HG03442 (cell line): ENCODE results near the gene MRPS15.
A peak's percentile ranks its signal among the peaks of the same experiment; 100 is the strongest.
"Not testable (repeated sequence)": the region's sequence is repeated elsewhere in the genome, so short reads cannot be mapped to it uniquely, and the experiment has no call there.

ENCODE experiments used
- ATAC-seq: cut with Tn5 transposase; IDR thresholded peaks from one replicate; pipeline ENCODE4 v1.9.1; 2021; ENCODE audit warnings: mild to moderate bottlenecking, moderate library complexity; ENCODE audit not compliant: unreplicated experiment

MRPS15 gene

GRCh38 chr1:36463803-36464604 lies at the start of gene MRPS15:
Gene MRPS15, minus strand, starts transcription at chr1:36464384. Its CDS starts 109 bp downstream, at chr1:36464275.
- peak; percentile 80 for ATAC-seq

- ATAC-seq = no peak
Observed at GRCh38 chr1:36512842-36513241, 48.7 kb upstream of the MRPS15 start.

- ATAC-seq = no peak
Observed at GRCh38 chr1:36511804-36512798, 47.9 kb upstream of the MRPS15 start.

GRCh38 chr1:36511220-36511619 lies 47.0 kb upstream of the MRPS15 start:
- ATAC-seq = not testable (repeated sequence)

- ATAC-seq = no peak
Observed at GRCh38 chr1:36510418-36510817, 46.2 kb upstream of the MRPS15 start.

DNA sequence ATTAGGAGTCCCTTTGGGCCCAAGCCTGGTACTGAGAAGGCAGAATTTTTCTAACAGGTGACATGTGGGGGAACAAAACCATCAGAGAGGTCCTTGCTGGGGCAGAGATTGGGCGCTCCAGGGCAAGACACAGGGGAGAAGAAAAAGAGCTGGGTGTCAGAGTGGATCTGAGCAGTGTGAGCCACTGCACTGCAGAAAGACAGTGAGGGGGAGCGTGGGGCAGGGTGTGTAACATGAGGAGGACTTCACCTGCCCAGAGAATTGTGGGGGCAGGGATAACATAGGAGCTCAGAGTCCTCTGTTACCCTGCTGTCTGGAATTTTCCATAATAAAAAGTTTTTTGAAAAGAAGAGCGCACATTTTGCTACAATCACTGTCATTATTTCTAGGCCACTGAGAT lies 44.1 kb upstream of the MRPS15 start:
- no peak for ATAC-seq

DNA sequence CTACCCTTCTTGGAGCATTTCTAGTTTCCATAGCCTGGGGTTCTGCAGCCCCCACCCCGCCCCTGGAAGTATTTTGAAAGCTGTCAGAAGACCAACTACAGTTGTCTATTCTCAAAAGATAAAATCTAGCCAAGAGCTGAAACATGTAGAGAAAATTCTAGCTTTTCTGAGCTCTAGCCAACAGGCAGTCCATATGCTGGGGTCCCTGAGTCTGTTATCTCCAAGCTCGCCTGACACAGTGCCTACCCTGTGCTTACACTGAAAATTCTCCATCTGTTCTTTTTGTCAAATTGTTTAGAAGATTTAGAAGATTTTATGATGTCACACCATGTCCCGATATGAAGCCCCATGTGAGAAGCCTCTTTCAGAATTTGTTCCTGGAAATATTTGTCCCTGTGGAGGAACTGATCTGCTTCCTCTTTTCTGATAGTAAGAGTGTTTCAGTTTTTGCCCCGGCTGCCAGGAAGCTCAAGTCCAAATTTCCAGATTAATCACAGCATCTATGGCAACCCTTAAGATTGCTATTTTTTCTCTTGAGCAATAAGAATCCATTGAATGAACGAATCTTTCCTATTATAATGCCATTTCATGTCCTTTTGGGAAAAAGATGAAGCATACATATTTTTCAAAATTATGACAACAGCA lies 42.2 kb upstream of the MRPS15 start:
- no peak for ATAC-seq

GRCh38 chr1:36503733-36504132 lies 39.5 kb upstream of the MRPS15 start:
- no peak for ATAC-seq

DNA sequence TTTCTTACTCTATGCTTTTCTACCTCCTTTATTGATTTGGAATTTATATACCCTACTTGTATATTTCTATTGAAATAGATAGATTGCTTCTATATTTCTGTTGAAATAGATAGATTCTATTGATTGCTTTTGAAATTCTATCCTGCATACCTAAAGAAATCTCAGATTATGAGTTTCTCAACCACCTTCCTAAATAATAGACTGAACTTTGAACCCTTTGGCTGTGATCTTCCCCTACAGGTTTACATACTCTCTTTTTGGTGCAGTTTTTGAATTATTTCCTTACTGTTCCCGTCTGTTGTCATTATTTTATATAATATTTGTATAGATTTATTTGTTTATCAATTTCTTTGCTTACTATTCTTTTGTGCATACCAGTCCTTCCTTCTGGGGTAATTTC lies 39.0 kb upstream of the MRPS15 start:
- no peak for ATAC-seq

DNA sequence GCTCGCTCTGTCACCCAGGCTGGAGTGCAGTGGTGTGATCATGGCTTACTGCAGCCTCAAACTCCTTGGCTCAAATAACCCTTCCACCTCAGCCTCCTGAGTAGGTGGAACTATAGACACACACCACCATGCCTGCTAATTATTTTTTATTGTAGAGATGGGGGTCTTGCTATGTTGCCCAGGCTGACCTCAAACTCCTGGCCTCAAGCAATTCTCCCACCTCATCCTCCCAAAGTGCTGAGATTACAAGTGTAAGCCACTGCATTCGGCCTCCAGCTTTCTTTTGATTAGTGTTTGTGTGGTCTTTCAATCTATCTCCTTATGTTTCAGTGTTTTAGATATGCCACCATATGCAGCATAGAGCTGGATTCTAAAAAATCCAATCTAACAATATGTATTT lies 38.4 kb upstream of the MRPS15 start:
- no peak for ATAC-seq

DNA sequence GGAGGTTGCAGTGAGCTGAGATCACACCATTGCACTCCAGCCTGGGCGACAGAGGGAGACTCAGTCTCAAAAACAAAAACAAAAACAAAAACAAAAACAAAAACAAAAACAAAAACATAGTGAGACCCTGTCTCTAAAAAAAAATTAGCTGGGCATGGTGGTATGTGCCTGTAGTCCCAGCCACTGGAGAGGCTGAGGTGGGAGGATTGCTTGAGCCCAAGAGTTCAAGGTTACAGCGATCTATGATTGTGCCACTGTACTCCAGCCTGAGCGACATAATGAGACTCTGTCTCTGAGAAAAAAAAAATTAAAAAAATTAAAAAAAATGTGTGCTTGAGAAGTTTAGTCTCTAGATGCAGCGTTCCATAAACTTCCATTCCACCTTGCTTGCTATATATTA lies 37.7 kb upstream of the MRPS15 start:
- not testable (repeated sequence) for ATAC-seq

DNA sequence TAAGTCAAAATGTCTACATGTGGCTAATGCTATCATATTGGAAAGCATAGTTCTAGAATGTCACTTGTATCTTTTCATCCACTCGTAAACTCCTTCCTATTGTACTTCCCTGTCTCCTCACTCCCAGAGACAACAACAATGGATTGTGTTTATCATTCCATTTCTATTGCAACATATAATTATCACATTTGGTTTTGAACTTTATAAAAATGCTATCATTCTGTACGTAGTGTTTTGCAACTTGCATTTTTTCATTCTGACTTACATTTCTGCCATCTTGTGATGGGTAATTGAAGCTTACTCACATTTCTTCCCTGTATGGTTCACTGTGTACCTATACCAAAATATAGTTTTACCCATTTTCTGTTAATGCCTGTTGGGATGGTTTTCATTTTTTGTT lies 33.0 kb upstream of the MRPS15 start:
- no peak for ATAC-seq

- no peak for ATAC-seq
Observed at GRCh38 chr1:36494971-36495370, 30.8 kb upstream of the MRPS15 start.

DNA sequence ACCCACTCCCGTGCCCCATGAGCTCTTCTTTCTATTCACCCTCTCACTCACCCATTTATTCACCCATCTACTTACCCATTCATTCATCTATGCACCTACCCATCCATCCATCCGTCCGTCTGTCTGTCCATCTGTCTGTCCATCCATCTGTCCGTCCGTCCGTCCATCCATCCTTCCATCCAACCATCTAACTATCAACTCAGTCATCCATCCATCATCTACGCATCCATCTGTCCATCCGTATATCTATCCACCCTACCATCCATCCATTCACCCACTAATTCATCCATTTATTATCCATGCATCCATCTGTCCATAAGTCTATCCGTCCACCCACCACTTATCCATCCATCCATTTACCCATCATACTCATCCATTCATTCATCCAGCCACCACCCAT lies 29.3 kb upstream of the MRPS15 start:
- ATAC-seq = no peak

DNA sequence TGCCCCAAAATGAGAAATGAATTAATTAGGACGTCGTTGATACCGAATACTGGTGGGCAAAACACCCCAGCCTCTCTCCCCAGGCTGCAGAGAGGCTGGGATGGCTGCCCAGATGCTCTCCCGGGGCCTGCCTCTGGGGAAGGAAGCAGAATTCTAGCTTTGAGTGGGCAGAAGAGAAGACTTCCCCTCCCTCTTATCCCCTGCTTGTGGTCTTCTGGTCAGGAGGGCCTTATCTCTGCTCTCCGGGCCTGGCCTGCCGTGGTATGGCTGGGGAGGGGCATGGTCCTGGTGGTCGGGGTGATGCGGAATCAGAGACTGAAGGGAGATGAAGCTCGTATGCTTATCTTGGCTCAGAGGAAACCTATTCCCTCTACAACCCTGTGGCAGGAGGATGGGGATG lies 28.3 kb upstream of the MRPS15 start:
- no peak for ATAC-seq

DNA sequence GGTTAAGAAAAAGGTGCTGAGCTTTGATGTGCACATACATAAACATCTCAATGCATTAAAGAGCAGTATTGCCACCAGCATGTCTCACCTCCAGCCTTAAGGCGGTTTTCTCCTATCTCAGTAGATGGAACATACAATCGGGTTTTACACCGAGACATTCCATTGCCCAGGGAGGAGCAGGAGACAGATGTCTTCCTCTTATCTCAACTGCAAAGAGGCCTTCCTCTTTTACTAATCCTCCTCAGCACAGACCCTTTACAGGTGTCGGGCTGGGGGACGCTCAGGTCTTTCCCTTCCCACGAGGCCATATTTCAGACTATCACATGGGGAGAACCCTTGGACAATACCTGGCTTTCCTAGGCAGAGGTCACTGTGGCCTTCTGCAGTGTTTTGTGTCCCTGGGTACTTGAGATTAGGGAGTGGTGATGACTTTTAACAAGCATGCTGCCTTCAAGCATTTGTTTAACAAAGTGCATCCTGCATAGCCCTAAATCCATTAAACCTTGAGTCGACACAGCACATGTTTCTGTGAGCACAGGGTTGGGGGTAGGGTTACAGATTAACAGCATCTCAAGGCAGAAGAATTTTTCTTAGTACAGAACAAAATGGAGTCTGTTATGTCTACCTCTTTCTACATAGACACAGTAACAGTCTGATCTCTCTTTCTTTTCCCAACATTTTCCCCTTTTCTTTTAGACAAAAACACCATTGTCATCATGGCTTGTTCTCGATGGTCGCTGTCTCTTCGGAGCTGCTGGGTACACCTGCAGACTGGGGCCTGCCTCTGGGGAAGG lies 25.3 kb upstream of the MRPS15 start:
- ATAC-seq = not testable (repeated sequence)

DNA sequence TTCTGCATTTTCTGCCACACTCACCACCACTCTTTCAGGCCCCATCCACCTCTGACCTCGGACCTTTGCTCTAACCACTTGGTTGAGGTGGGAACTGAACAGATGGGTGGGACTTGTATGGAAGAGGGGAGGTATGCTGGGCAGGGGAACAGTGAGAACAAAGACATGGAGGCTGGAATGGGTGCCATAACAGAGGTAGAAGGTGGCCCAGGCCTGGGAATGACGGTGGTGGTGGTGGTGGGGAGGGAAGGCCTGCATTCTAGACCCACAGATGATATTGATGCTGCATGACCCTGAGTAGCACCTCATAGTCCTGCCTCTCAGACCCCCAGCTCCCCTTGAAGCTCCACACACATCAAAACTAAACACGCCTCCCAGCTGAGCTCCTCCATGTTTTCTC lies 23.7 kb upstream of the MRPS15 start:
- ATAC-seq = no peak

DNA sequence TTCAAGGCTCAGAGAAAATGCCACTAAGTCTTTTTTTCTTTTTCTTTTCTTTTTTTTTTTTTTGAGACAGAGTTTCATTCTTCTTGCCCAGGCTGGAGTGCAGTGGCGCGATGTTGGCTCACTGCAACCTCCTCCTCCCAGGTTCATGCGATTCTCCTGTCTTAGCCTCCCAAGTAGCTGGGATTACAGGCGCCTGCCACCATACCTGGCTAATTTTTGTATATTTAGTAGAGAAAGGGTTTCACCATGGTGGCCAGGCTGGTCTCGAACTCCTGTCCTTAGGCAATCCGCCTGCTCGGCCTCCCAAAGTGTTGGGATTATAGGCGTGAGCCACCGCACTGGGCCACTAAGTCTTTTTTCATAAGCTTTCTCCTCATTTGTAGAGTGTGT lies 23.1 kb upstream of the MRPS15 start:
- ATAC-seq = not testable (repeated sequence)

- no peak for ATAC-seq
Observed at GRCh38 chr1:36486439-36487335, 22.5 kb upstream of the MRPS15 start.

- no peak for ATAC-seq
Observed at GRCh38 chr1:36486093-36486438, 21.9 kb upstream of the MRPS15 start.
